Measurements from ENCODE around the gene LYL1.

DNA sequence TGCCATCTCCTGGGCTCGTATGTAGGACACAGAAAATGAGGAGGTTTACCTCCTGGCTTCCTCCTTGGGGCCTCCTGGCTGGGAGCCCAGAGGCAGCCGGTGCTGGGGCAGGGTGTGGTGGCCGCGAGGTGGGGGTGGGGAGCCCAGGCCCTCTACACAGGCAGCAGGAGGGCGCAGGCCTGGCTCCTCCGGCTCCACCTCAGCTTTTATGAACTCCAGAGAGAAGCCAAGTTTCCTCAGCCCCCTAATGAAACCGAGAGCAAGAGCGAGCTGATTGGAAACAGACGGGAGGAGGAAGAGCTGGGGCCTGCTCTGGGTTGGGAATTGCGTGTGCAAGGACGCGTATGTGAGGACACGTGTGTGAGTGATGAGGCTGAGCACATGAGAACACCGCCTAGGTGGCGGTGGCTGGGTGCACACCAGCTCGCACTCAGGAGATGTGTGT is 23.1 kb downstream of the LYL1 start:
- TF ChIP-seq, protein P1, sequence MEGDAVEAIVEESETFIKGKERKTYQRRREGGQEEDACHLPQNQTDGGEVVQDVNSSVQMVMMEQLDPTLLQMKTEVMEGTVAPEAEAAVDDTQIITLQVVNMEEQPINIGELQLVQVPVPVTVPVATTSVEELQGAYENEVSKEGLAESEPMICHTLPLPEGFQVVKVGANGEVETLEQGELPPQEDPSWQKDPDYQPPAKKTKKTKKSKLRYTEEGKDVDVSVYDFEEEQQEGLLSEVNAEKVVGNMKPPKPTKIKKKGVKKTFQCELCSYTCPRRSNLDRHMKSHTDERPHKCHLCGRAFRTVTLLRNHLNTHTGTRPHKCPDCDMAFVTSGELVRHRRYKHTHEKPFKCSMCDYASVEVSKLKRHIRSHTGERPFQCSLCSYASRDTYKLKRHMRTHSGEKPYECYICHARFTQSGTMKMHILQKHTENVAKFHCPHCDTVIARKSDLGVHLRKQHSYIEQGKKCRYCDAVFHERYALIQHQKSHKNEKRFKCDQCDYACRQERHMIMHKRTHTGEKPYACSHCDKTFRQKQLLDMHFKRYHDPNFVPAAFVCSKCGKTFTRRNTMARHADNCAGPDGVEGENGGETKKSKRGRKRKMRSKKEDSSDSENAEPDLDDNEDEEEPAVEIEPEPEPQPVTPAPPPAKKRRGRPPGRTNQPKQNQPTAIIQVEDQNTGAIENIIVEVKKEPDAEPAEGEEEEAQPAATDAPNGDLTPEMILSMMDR (IDR thresholded peaks at IDR 0.05; ENCODE audit: extremely low read depth in 1 of 2, insufficient read depth in 1 of 2, low read depth in 1 of 2, low read length in 2 of 2): no peak
- TF ChIP-seq FOS (IDR thresholded peaks at IDR 0.05; ENCODE audit: borderline replicate concordance, insufficient read depth, low read length) (no peak), EZH2 (IDR thresholded peaks at IDR 0.05; ENCODE audit: borderline replicate concordance, low read depth, low read length, severe bottlenecking) (no peak)
- TF ChIP-seq, protein P2, sequence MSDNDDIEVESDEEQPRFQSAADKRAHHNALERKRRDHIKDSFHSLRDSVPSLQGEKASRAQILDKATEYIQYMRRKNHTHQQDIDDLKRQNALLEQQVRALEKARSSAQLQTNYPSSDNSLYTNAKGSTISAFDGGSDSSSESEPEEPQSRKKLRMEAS (IDR thresholded peaks at IDR 0.05; ENCODE audit: insufficient read depth, insufficient read length): no peak

Measured in endothelial cell of umbilical vein (primary cell).